Neural progenitor cell (in vitro differentiated cells): Measurements from ENCODE around the gene HOXD4. TPM values are rescaled to one million over a fixed set of nuclear protein-coding genes. Genes with fewer than 3 reads are reported as not detected.

Experiments
- DNase-seq: peaks from one replicate; pipeline ENCODE4 v3.0.0-alpha.2; 2016; ENCODE audit warnings: low spot score
- H2AFZ ChIP-seq: fragments of 200-600 bp; sonication (generic); replicated peaks from 2 replicates; pipeline ENCODE4 v1.6.1; 2016; ENCODE audit warnings: antibody characterized with exemption
- H3F3A ChIP-seq: fragments of 200-600 bp; sonication (generic); 2 replicates; pipeline ENCODE4 v1.6.1; 2016; ENCODE audit warnings: antibody characterized with exemption, low read depth
- H3K27ac ChIP-seq: fragments of 200-600 bp; sonication (generic); 2 replicates; pipeline ENCODE4 v1.5.1; 2016; ENCODE audit warnings: mild to moderate bottlenecking
- H3K27me3 ChIP-seq: fragments of 200-600 bp; sonication (generic); 2 replicates; pipeline ENCODE4 v1.6.1; 2016; ENCODE audit warnings: mild to moderate bottlenecking, moderate library complexity
- H3K36me3 ChIP-seq: fragments of 200-600 bp; sonication (generic); 2 replicates; pipeline ENCODE4 v1.5.1; 2016
- H3K4me1 ChIP-seq: fragments of 200-600 bp; sonication (generic); 2 replicates; pipeline ENCODE4 v1.6.1; 2016; ENCODE audit warnings: mixed run types
- H3K4me2 ChIP-seq: fragments of 200-600 bp; sonication (generic); 2 replicates; pipeline ENCODE4 v1.6.1; 2016
- H3K4me3 ChIP-seq: fragments of 200-600 bp; sonication (generic); 2 replicates; pipeline ENCODE4 v1.5.1; 2016
- H3K79me2 ChIP-seq: fragments of 200-600 bp; sonication (generic); 2 replicates; pipeline ENCODE4 v1.6.1; 2016; ENCODE audit warnings: low read depth
- H3K9ac ChIP-seq: fragments of 200-600 bp; sonication (generic); 2 replicates; pipeline ENCODE4 v1.6.1; 2016
- H3K9me3 ChIP-seq: fragments of 200-600 bp; sonication (generic); 2 replicates; pipeline ENCODE4 v1.5.1; 2016; ENCODE audit warnings: low read depth
- H4K20me1 ChIP-seq: fragments of 200-600 bp; sonication (generic); 2 replicates; pipeline ENCODE4 v1.6.1; 2016; ENCODE audit warnings: low read depth
- H3K27ac Mint-ChIP-seq: 3 replicates; pipeline ENCODE4 v1.8.0; 2021; ENCODE audit warnings: mixed read lengths
- H3K27me3 Mint-ChIP-seq: 2 replicates; pipeline ENCODE4 v1.8.0; 2022; ENCODE audit warnings: low read depth, mild to moderate bottlenecking, inconsistent platforms, moderate library complexity, mixed read lengths; ENCODE audit not compliant: insufficient read depth
- H3K36me3 Mint-ChIP-seq: 3 replicates; pipeline ENCODE4 v1.8.0; 2021; ENCODE audit warnings: mixed read lengths
- H3K4me1 Mint-ChIP-seq: 3 replicates; pipeline ENCODE4 v1.8.0; 2021; ENCODE audit warnings: mixed read lengths
- H3K4me3 Mint-ChIP-seq: 3 replicates; pipeline ENCODE4 v1.8.0; 2021; ENCODE audit warnings: mild to moderate bottlenecking, moderate library complexity, mixed read lengths
- H3K9me3 Mint-ChIP-seq: 3 replicates; pipeline ENCODE4 v1.8.0; 2020; ENCODE audit warnings: mixed read lengths
- EZH2 ChIP-seq: fragments of 200-600 bp; sonication (generic); IDR thresholded peaks from 2 replicates; pipeline ENCODE4 v1.6.1; 2017; ENCODE audit warnings: antibody characterized with exemption, mild to moderate bottlenecking, moderate library complexity
- EZH2phosphoT487 ChIP-seq: fragments of 200-600 bp; sonication (generic); IDR thresholded peaks from 2 replicates; pipeline ENCODE4 v1.6.1; 2017; ENCODE audit warnings: antibody characterized with exemption
- total RNA-seq: library from RNA; depleted of rRNA; stranded (reverse); fragments of >200 nt; gene quantifications from 2 replicates; pipeline ENCODE4 v1.2.3, GENCODE V29; 2015; ENCODE audit warnings: low replicate concordance
- TF ChIP-seq, protein P1 (sequence below): fragments of 200-600 bp; sonication (generic); IDR thresholded peaks from 2 replicates; pipeline ENCODE4 v1.5.1; 2017; ENCODE audit warnings: antibody characterized with exemption, mild to moderate bottlenecking

Gene HOXD4
- total RNA-seq, 1 donor from 2014 or later = not detected

DNA sequence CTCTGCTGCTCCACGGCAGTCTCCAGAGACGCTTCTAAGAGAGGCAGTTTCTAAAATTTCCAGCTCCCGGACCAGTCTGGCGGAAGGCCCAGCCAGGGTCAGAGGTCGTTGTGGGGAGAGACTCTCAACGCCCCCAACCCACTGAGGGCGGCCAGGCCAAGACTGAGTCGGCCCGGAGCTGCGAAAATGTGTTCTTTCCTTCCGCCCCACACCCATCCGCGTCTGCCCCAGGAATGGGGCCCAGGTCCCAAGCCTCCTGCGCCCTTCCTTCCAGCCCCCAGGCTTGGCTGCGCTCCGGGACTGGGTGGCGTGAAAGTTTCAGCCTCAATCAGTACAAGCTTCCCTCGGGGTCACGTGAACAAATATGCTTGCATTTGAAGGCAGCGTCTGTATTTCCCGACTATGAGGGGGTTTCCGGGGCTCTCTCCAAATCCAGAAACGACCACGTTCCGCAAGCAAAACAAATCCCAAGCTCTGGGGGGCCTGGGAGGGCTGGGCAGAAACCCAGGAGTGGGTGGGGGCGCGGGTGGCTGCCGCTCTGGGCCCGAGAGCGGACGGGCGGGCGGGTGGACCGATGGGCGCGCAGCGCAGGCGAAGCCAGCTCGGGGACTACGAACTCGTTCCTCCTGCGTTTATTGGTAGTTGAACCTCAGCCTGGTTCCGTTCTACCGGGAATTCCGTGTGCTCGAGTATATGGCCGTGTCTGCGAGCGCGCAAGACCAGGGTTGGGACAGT is 9.1 kb downstream of the HOXD4 start:
- H3K9me3 ChIP-seq = no peaks in the 10 kb centered on the region
- no peak overlapping the region for H3K9ac ChIP-seq
- Mint-ChIP-seq H3K4me3 (no peak overlapping the region), H3K9me3 (peaks cover 11% of the 10 kb centered on the region), H3K27ac (no peak overlapping the region), H3K36me3 (no peaks in the 10 kb centered on the region), H3K27me3 (peaks cover 91% of the 10 kb centered on the region), H3K4me1 (peaks cover 9% of the 10 kb centered on the region)
- H3K27me3 ChIP-seq = peaks cover 100% of the 10 kb centered on the region
- H3K4me2 ChIP-seq = no peak overlapping the region
- no peaks in the 10 kb centered on the region for H3K79me2 ChIP-seq
- no peak for DNase-seq
- no peak overlapping the region for H3K27ac ChIP-seq
- no peaks in the 10 kb centered on the region for H3K36me3 ChIP-seq
- peaks cover 98% of the 10 kb centered on the region for H4K20me1 ChIP-seq
- H2AFZ ChIP-seq = no peak overlapping the region
- no peak overlapping the region for H3K4me3 ChIP-seq
- H3F3A ChIP-seq = no peaks in the 10 kb centered on the region
- H3K4me1 ChIP-seq = no peaks in the 10 kb centered on the region
- TF ChIP-seq EZH2 = peak; percentile 87
- TF ChIP-seq EZH2phosphoT487 = peak; percentile 79
- TF ChIP-seq, protein P1, sequence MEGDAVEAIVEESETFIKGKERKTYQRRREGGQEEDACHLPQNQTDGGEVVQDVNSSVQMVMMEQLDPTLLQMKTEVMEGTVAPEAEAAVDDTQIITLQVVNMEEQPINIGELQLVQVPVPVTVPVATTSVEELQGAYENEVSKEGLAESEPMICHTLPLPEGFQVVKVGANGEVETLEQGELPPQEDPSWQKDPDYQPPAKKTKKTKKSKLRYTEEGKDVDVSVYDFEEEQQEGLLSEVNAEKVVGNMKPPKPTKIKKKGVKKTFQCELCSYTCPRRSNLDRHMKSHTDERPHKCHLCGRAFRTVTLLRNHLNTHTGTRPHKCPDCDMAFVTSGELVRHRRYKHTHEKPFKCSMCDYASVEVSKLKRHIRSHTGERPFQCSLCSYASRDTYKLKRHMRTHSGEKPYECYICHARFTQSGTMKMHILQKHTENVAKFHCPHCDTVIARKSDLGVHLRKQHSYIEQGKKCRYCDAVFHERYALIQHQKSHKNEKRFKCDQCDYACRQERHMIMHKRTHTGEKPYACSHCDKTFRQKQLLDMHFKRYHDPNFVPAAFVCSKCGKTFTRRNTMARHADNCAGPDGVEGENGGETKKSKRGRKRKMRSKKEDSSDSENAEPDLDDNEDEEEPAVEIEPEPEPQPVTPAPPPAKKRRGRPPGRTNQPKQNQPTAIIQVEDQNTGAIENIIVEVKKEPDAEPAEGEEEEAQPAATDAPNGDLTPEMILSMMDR = no peak

DNA sequence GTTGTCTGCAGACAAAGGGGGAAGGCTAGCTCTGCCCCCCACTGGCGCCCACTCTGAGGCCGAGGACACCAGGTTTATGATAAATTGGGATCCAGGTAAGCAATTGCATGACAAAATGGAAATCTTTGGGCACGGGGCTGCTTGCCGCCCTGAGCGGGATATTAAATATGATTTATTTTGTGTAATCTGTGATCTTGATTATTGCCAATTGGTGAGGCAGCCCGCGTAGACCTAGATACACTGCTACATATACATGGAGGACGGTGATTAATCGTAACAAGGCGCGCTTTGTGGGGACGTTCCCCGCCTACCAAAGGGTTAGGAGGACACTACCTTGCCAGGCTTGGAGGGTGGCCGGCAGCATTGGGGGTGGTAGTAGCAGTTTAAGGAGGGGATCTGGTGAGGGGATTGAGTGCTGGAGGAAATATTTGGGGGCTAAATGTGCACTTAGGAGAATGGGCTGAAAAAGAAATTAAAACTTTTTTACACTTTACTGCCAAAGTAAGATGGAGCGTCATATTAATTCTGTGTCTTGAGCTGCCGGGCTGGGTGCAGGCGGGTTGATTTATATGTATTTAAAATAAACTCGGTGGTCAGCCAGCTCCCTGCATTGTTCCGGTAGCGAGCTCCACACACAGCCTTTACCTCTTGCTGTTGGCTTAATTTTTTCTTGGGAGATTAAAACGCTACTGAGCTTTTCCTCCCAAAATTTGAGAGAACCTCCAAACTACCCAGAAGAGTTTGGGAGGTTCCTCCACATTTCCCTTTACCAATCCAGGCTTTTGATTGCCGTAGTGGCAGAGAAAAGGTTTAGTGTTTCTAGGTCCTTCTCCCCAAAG is 9.9 kb downstream of the HOXD4 start:
- Mint-ChIP-seq H3K27ac (no peak overlapping the region), H3K36me3 (no peaks in the 10 kb centered on the region), H3K4me1 (peaks cover 9% of the 10 kb centered on the region), H3K9me3 (peaks cover 11% of the 10 kb centered on the region), H3K4me3 (no peak overlapping the region), H3K27me3 (peaks cover 90% of the 10 kb centered on the region)
- Histone ChIP-seq H3K27me3 (peaks cover 100% of the 10 kb centered on the region), H3K27ac (no peak overlapping the region), H3K4me1 (no peaks in the 10 kb centered on the region), H3K36me3 (no peaks in the 10 kb centered on the region), H4K20me1 (peaks cover 99% of the 10 kb centered on the region), H3K9me3 (no peaks in the 10 kb centered on the region), H3K79me2 (no peaks in the 10 kb centered on the region), H3K4me2 (no peak overlapping the region), H3K9ac (no peak overlapping the region), H2AFZ (no peak overlapping the region), H3F3A (no peaks in the 10 kb centered on the region), H3K4me3 (no peak overlapping the region)
- no peak for DNase-seq
- peak; percentile 36 for TF ChIP-seq EZH2phosphoT487
- no peak for TF ChIP-seq EZH2
- TF ChIP-seq, protein P1 = no peak

DNA sequence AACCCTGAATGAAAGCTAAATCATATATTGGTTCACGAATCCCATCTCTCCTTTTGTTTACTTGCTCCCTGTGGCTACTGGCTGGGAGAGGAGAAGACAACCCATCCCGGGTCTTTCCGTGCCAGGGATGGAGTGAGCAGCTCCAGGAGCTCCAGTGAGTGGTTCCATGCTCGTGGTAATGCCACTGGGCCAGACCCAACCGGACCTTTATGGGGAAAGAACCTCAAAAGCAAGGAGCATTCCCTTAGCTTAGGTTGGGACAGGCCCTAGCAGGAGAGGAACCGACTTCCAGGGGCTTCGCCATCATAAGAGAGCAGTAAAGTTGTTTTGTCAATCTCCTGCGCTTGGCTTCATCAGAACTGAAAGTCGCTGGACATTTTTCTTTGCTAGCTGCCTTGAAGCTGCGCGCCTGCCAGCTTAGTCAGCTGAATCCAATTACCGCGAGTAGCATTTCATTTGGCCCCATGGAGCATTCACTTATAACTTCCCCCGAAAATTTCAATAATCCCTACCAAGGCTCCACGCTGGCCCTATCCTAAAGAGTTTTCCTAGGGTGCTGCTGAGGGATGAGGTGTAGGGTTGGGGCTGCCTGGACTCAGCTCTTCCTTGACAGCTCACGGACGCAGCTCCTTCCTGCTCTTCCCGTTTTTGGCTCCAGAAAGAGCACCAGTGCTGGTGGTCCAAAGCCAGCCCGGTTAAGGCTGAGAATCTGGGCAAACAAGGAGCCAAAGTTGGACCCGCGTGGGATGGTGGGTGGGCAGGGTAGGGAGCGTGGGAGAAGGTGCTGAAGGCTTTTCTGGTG is 10.7 kb downstream of the HOXD4 start:
- Histone ChIP-seq H3K27me3 (peaks cover 100% of the 10 kb centered on the region), H3K9me3 (no peaks in the 10 kb centered on the region), H3K9ac (no peak overlapping the region), H3F3A (no peaks in the 10 kb centered on the region), H4K20me1 (peaks cover 99% of the 10 kb centered on the region), H3K4me3 (no peak overlapping the region), H3K36me3 (no peaks in the 10 kb centered on the region), H2AFZ (no peak overlapping the region), H3K27ac (no peak overlapping the region), H3K4me2 (no peak overlapping the region), H3K79me2 (no peaks in the 10 kb centered on the region), H3K4me1 (no peaks in the 10 kb centered on the region)
- H3K4me3 Mint-ChIP-seq = no peak overlapping the region
- H3K27ac Mint-ChIP-seq = no peak overlapping the region
- H3K36me3 Mint-ChIP-seq = no peaks in the 10 kb centered on the region
- H3K9me3 Mint-ChIP-seq = peaks cover 14% of the 10 kb centered on the region
- peaks cover 9% of the 10 kb centered on the region for H3K4me1 Mint-ChIP-seq
- DNase-seq = peak; percentile 35
- H3K27me3 Mint-ChIP-seq = peaks cover 92% of the 10 kb centered on the region
- TF ChIP-seq EZH2 (peak; percentile 74), EZH2phosphoT487 (peak; percentile 13)
- TF ChIP-seq, protein P1 = no peak
